ENCODE data around the gene NAA60.

DNA sequence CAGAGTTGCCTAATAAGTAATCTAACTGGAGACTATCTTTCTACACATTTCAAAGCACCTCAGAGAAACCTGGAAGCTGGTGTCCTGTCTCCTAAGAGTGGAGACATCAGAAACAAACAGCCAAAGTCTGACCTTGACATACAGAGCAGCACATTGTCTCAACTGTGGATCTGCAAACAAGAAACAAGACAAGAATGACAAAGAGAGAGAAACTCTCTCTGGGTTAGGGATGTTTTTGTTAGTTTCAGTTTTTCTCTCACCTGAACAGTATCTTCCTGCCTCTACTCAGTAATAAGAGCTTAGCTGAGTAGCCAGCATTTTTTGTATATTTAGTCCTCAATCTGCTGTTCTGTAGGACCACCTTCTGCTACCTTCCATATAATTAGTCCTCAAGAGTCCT is 9.1 kb upstream of the NAA60 start:
- TF ChIP-seq, protein P1, sequence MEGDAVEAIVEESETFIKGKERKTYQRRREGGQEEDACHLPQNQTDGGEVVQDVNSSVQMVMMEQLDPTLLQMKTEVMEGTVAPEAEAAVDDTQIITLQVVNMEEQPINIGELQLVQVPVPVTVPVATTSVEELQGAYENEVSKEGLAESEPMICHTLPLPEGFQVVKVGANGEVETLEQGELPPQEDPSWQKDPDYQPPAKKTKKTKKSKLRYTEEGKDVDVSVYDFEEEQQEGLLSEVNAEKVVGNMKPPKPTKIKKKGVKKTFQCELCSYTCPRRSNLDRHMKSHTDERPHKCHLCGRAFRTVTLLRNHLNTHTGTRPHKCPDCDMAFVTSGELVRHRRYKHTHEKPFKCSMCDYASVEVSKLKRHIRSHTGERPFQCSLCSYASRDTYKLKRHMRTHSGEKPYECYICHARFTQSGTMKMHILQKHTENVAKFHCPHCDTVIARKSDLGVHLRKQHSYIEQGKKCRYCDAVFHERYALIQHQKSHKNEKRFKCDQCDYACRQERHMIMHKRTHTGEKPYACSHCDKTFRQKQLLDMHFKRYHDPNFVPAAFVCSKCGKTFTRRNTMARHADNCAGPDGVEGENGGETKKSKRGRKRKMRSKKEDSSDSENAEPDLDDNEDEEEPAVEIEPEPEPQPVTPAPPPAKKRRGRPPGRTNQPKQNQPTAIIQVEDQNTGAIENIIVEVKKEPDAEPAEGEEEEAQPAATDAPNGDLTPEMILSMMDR (IDR thresholded peaks at IDR 0.05), result no peak
- TF ChIP-seq ZFX (IDR thresholded peaks at IDR 0.05; ENCODE audit: borderline replicate concordance), result no peak

Measured in 22Rv1 (cell line).